CD4-positive, alpha-beta T cell treated with Interleukin-17A for 4 hours (primary cell): ENCODE results near the gene DBNL.
"Not testable (repeated sequence)": the region's sequence is repeated elsewhere in the genome, so short reads cannot be mapped to it uniquely, and the experiment has no call there.

Experiments used
- DNase-seq: peaks from one replicate; pipeline ENCODE4 v3.0.0-alpha.2; 2020; ENCODE audit warnings: mixed read lengths

DBNL gene

GRCh38 chr7:44044315-44045225 lies at the start of gene DBNL:
Gene DBNL (plus strand): TSS chr7:44044702. CDS start chr7:44044738, 36 bp downstream.
- DNase-seq, result peak; percentile 91

- DNase-seq, result not testable (repeated sequence)
Measured at GRCh38 chr7:43997532-43997931, 47.0 kb upstream of the DBNL start, which contains the start of gene SPDYE1. Gene SPDYE1 (plus strand): TSS chr7:43997897. CDS start chr7:43999950, 2,053 bp downstream.

GRCh38 chr7:44012081-44012480 lies 32.4 kb upstream of the DBNL start:
- not testable (repeated sequence) for DNase-seq

- not testable (repeated sequence) for DNase-seq
Measured at GRCh38 chr7:44015090-44015489, 29.4 kb upstream of the DBNL start.

GRCh38 chr7:44018857-44019807 lies 25.4 kb upstream of the DBNL start:
- DNase-seq, result peak; percentile 99

- DNase-seq, result not testable (repeated sequence)
Measured at GRCh38 chr7:44019825-44020224, 24.7 kb upstream of the DBNL start.

GRCh38 chr7:44022069-44022468 lies 22.4 kb upstream of the DBNL start:
- not testable (repeated sequence) for DNase-seq

GRCh38 chr7:44022796-44023467 lies 21.6 kb upstream of the DBNL start:
- DNase-seq, result not testable (repeated sequence)

- not testable (repeated sequence) for DNase-seq
Measured at GRCh38 chr7:44029433-44029832, 15.1 kb upstream of the DBNL start.

- DNase-seq, result not testable (repeated sequence)
Measured at GRCh38 chr7:44030029-44030428, 14.5 kb upstream of the DBNL start.

- DNase-seq, result not testable (repeated sequence)
Measured at GRCh38 chr7:44031319-44031718, 13.2 kb upstream of the DBNL start.

GRCh38 chr7:44032031-44032430 lies 12.5 kb upstream of the DBNL start:
- DNase-seq, result not testable (repeated sequence)

- not testable (repeated sequence) for DNase-seq
Measured at GRCh38 chr7:44033971-44034844, 10.3 kb upstream of the DBNL start.

- not testable (repeated sequence) for DNase-seq
Measured at GRCh38 chr7:44036364-44036763, 8.1 kb upstream of the DBNL start.

- DNase-seq, result not testable (repeated sequence)
Measured at GRCh38 chr7:44037951-44038350, 6.6 kb upstream of the DBNL start.

- not testable (repeated sequence) for DNase-seq
Measured at GRCh38 chr7:44038553-44038952, 5.9 kb upstream of the DBNL start.

GRCh38 chr7:44038961-44039558 lies 5.4 kb upstream of the DBNL start:
- peak; percentile 87 for DNase-seq

- DNase-seq, result not testable (repeated sequence)
Measured at GRCh38 chr7:44039800-44040492, 4.6 kb upstream of the DBNL start.

- peak; percentile 73 for DNase-seq
Measured at GRCh38 chr7:44040493-44040891, 4.0 kb upstream of the DBNL start.

GRCh38 chr7:44042221-44042620 lies 2.3 kb upstream of the DBNL start:
- DNase-seq, result no peak
